CD14-positive monocyte (primary cell): ENCODE measurements around the gene TNIP2. TPM values are rescaled to one million over a fixed set of nuclear protein-coding genes. Genes with fewer than 3 reads are reported as not detected.

Experiments
- DNase-seq, 3 donors: peaks; one replicate each; pipeline ENCODE4 v3.0.0-alpha.2; 2011 to 2022
- H2AFZ ChIP-seq: 2 replicates; pipeline ENCODE4 v1.6.0; 2012; ENCODE audit warnings: mild to moderate bottlenecking, low read depth, low read length, inconsistent platforms; ENCODE audit not compliant: insufficient read depth, poor library complexity, severe bottlenecking
- H3K27ac ChIP-seq, 2 donors: 1 replicate in 1 of 2; 2 replicates in 1 of 2; pipeline ENCODE4 v1.5.1; 2012 to 2013; ENCODE audit warnings: low read length in 2 of 2, control low read depth in 1 of 2, inconsistent platforms in 1 of 2, low read depth in 1 of 2, mild to moderate bottlenecking in 1 of 2
- H3K27me3 ChIP-seq, 2 donors: one replicate each; pipeline versions ENCODE4 v1.6.0 to v1.6.1; 2011 to 2013; ENCODE audit warnings: low read length in 2 of 2; ENCODE audit not compliant: control insufficient read depth in 2 of 2, insufficient read depth in 2 of 2
- H3K36me3 ChIP-seq, 2 donors: replicated peaks in 1 of 2; 1 replicate in 1 of 2; 2 replicates in 1 of 2; pipeline versions ENCODE4 v1.5.1 to v1.6.1; 2012 to 2013; ENCODE audit warnings: low read length in 2 of 2, control low read depth in 1 of 2, inconsistent platforms in 1 of 2, mild to moderate bottlenecking in 1 of 2; ENCODE audit not compliant: insufficient read depth in 2 of 2, control insufficient read depth in 1 of 2
- H3K4me1 ChIP-seq, 2 donors: 1 replicate in 1 of 2; 2 replicates in 1 of 2; pipeline versions ENCODE4 v1.5.1 to v1.6.1; 2012 to 2013; ENCODE audit warnings: low read length in 2 of 2, control low read depth in 1 of 2, inconsistent platforms in 1 of 2, mild to moderate bottlenecking in 1 of 2, moderate library complexity in 1 of 2; ENCODE audit not compliant: insufficient read depth in 2 of 2, control insufficient read depth in 1 of 2
- H3K4me2 ChIP-seq: replicated peaks from 2 replicates; pipeline ENCODE3; 2012; ENCODE audit warnings: low read length, moderate library complexity, mild to moderate bottlenecking; ENCODE audit not compliant: poor library complexity, severe bottlenecking; ENCODE audit errors: extremely low read depth
- H3K4me3 ChIP-seq, 3 experiments: fragments of 200-600 bp in 1 of 3; sonication (generic) in 1 of 3; replicated peaks in 1 of 3; 1 replicate in 2 of 3; 2 replicates in 1 of 3; pipeline ENCODE4 v1.5.1; 2011 to 2013; ENCODE audit warnings: low read length in 3 of 3, mild to moderate bottlenecking in 3 of 3, control low read depth in 2 of 3, low read depth in 2 of 3, inconsistent platforms in 1 of 3, moderate library complexity in 1 of 3
- H3K79me2 ChIP-seq: 2 replicates; pipeline ENCODE4 v1.6.0; 2012; ENCODE audit warnings: mild to moderate bottlenecking, control low read depth, inconsistent platforms, low read length, moderate library complexity; ENCODE audit not compliant: insufficient read depth
- H3K9ac ChIP-seq: 2 replicates; pipeline ENCODE4 v1.6.0; 2017; ENCODE audit warnings: low read length, mild to moderate bottlenecking; ENCODE audit not compliant: insufficient read depth, poor library complexity, severe bottlenecking
- H3K9me3 ChIP-seq, 2 donors: replicated peaks in 1 of 2; 1 replicate in 1 of 2; 2 replicates in 1 of 2; pipeline versions ENCODE4 v1.5.1 to v1.6.1; 2012 to 2013; ENCODE audit warnings: low read length in 2 of 2, control low read depth in 1 of 2; ENCODE audit not compliant: control insufficient read depth in 1 of 2, insufficient read depth in 1 of 2
- H4K20me1 ChIP-seq: 2 replicates; pipeline ENCODE4 v1.6.0; 2012; ENCODE audit warnings: mild to moderate bottlenecking, low read length, control low read depth, moderate library complexity; ENCODE audit not compliant: insufficient read depth
- H3K27ac Mint-ChIP-seq, 7 donors: one replicate each; pipeline ENCODE4 v1.8.0; 2020; ENCODE audit warnings: mild to moderate bottlenecking in 7 of 7, mixed read lengths in 7 of 7, moderate library complexity in 6 of 7, inconsistent platforms in 2 of 7
- H3K27me3 Mint-ChIP-seq, 3 donors: one replicate each; pipeline ENCODE4 v1.8.0; 2021 to 2022; ENCODE audit warnings: low read depth in 3 of 3, mild to moderate bottlenecking in 3 of 3, mixed read lengths in 3 of 3, moderate library complexity in 3 of 3, inconsistent platforms in 1 of 3
- H3K36me3 Mint-ChIP-seq, 2 donors: one replicate each; pipeline ENCODE4 v1.8.0; 2020; ENCODE audit warnings: mixed read lengths in 2 of 2, inconsistent platforms in 1 of 2, mild to moderate bottlenecking in 1 of 2
- H3K4me1 Mint-ChIP-seq: one replicate; pipeline ENCODE4 v1.8.0; 2020; ENCODE audit warnings: mild to moderate bottlenecking, mixed read lengths
- H3K4me3 Mint-ChIP-seq, 2 donors: one replicate each; pipeline ENCODE4 v1.8.0; 2020; ENCODE audit warnings: mild to moderate bottlenecking in 2 of 2, mixed read lengths in 2 of 2, moderate library complexity in 1 of 2
- H3K9me3 Mint-ChIP-seq, 7 donors: one replicate each; pipeline ENCODE4 v1.8.0; 2020 to 2022; ENCODE audit warnings: mixed read lengths in 7 of 7, mild to moderate bottlenecking in 6 of 7, moderate library complexity in 6 of 7, inconsistent platforms in 2 of 7
- CTCF ChIP-seq: fragments of 200-600 bp; IDR thresholded peaks from one replicate; pipeline ENCODE4 v1.8.0; 2022; ENCODE audit warnings: antibody characterized with exemption, mild to moderate bottlenecking
- WGBS: methylation state at CpG from one replicate; pipeline ENCODE4 v1.1.5; 2013; ENCODE audit warnings: missing lambda C conversion rate; ENCODE audit not compliant: insufficient coverage; 5-methylcytosine and 5-hydroxymethylcytosine counted together
- intact Hi-C, 2 donors: fragments of 100-400 bp; cut with micrococcal nuclease; formaldehyde crosslinking; loops; one replicate each; pipeline versions ENCODE4 v1.15.0 to v1.15.1; 2023
- polyA plus RNA-seq, 3 donors: library from polyadenylated mRNA; depleted of rRNA in 1 of 3; unstranded in 2 of 3; stranded (reverse) in 1 of 3; fragments of 300-500 nt in 2 of 3; fragments of >200 nt in 1 of 3; fragmentation: Illumina TruSeq in 2 of 3; gene quantifications; 1 replicate in 2 of 3; 2 replicates in 1 of 3; pipeline ENCODE4 v1.2.3, GENCODE V29; 2012 to 2021

The TNIP2 gene
- polyA plus RNA-seq, 3 donors = 27.6 to 75.7 (median 28.2) TPM

GRCh38 chr4:2798399-2799223 is 42.5 kb upstream of the TNIP2 start:
- intact Hi-C loops = loop anchor here (2.0 to 5.0 kb wide), 4 partner anchors 14 to 44 kb away; partner anchors contain the start of genes ADD1 (in 1 of the 2) and TNIP2 (in 1 of the 2)
- H2AFZ ChIP-seq = no peak overlapping the region
- peak overlapping the region; percentile 96 for H3K9ac ChIP-seq
- H3K27me3 ChIP-seq = no peaks in the 10 kb centered on the region
- no peaks in the 10 kb centered on the region for H3K9me3 ChIP-seq
- Mint-ChIP-seq H3K4me3 (peak overlapping the region; percentile 96 to 97), H3K9me3 (no peaks in the 10 kb centered on the region), H3K36me3 (peaks cover 40 to 64% of the 10 kb centered on the region in 2 donors), H3K4me1 (peaks cover 71% of the 10 kb centered on the region), H3K27me3 (peaks cover 0 to 4% (median 2%) of the 10 kb centered on the region in 3 donors), H3K27ac (peak overlapping the region; percentile 97 to 99 (median 99))
- H3K4me3 ChIP-seq = peak overlapping the region; percentile 71 to 99 (median 86)
- no peak for TF ChIP-seq CTCF
- peaks cover 92% of the 10 kb centered on the region for H4K20me1 ChIP-seq
- peaks cover 26 to 31% of the 10 kb centered on the region in 2 donors for H3K36me3 ChIP-seq
- peaks cover 90 to 100% of the 10 kb centered on the region in 2 donors for H3K4me1 ChIP-seq
- 6% methylated on average over 22 of the region's 29 CpGs for WGBS
- peaks cover 100% of the 10 kb centered on the region for H3K79me2 ChIP-seq
- H3K4me2 ChIP-seq = peak overlapping the region; percentile 98
- peak; percentile 85 to 92 (median 89) for DNase-seq
- H3K27ac ChIP-seq = peak overlapping the region; percentile 99 to 100

- Histone ChIP-seq H3K9me3 (no peaks in the 10 kb centered on the region), H3K36me3 (peaks cover 19 to 23% of the 10 kb centered on the region in 2 donors), H3K4me3 (peak overlapping the region; percentile 71 to 99 (median 86)), H3K27me3 (no peaks in the 10 kb centered on the region), H3K9ac (peak overlapping the region; percentile 96), H3K4me1 (peaks cover 81 to 92% of the 10 kb centered on the region in 2 donors), H3K79me2 (peaks cover 98% of the 10 kb centered on the region), H4K20me1 (peaks cover 90% of the 10 kb centered on the region), H3K4me2 (peak overlapping the region; percentile 98), H3K27ac (peak overlapping the region; percentile 99 to 100), H2AFZ (no peak overlapping the region)
- H3K27ac Mint-ChIP-seq = peak overlapping the region; percentile 97 to 99 (median 99)
- TF ChIP-seq CTCF = no peak
- peak in 1 of 3 donors; percentile 40 for DNase-seq
- intact Hi-C loops = loop anchor here (2.0 to 5.0 kb wide), 4 partner anchors 13 to 45 kb away; partner anchors contain the start of genes ADD1 (in 1 of the 2) and TNIP2 (in 1 of the 2)
- H3K27me3 Mint-ChIP-seq = peaks cover 0 to 4% (median 2%) of the 10 kb centered on the region in 3 donors
- peaks cover 63% of the 10 kb centered on the region for H3K4me1 Mint-ChIP-seq
- peak overlapping the region; percentile 96 to 97 for H3K4me3 Mint-ChIP-seq
- 15% methylated on average over 20 of the region's 23 CpGs for WGBS
- H3K9me3 Mint-ChIP-seq = no peaks in the 10 kb centered on the region
- H3K36me3 Mint-ChIP-seq = peaks cover 36 to 55% of the 10 kb centered on the region in 2 donors
Observed at GRCh38 chr4:2797545-2798305, 41.6 kb upstream of the TNIP2 start.
